GM12875 (cell line): ENCODE measurements around the gene BCLAF1.

ENCODE experiments used
- H3K4me3 ChIP-seq: one replicate; pipeline ENCODE4 v1.5.1; 2011; ENCODE audit warnings: low read depth, low read length, control low read depth
- TF ChIP-seq, protein P1 (sequence below): IDR thresholded peaks from 2 replicates; pipeline ENCODE4 v1.5.1; 2011; ENCODE audit warnings: low read depth, mild to moderate bottlenecking, control low read depth, inconsistent platforms, low read length, moderate library complexity, borderline replicate concordance; ENCODE audit not compliant: insufficient read depth

Gene BCLAF1

DNA sequence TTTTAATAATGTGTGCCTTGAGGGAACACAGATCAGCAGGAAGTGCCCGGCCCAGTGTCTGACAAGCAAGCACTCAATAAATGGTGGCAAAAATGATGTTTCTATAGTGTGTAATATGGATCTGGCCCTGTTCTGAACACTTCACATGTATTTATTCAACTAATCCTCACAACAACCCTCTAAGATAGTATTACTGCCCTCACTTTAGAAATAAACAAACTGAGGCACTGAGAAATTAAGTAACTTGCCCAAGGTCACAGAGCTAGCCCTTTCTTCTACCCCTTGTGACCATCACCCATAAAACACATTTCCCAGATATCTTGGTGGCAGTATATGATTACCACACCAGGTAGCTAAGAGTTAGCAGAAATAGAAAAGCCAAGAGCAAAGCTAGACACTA, 26.7 kb downstream of the BCLAF1 start:
- TF ChIP-seq, protein P1, sequence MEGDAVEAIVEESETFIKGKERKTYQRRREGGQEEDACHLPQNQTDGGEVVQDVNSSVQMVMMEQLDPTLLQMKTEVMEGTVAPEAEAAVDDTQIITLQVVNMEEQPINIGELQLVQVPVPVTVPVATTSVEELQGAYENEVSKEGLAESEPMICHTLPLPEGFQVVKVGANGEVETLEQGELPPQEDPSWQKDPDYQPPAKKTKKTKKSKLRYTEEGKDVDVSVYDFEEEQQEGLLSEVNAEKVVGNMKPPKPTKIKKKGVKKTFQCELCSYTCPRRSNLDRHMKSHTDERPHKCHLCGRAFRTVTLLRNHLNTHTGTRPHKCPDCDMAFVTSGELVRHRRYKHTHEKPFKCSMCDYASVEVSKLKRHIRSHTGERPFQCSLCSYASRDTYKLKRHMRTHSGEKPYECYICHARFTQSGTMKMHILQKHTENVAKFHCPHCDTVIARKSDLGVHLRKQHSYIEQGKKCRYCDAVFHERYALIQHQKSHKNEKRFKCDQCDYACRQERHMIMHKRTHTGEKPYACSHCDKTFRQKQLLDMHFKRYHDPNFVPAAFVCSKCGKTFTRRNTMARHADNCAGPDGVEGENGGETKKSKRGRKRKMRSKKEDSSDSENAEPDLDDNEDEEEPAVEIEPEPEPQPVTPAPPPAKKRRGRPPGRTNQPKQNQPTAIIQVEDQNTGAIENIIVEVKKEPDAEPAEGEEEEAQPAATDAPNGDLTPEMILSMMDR: no peak
- H3K4me3 ChIP-seq: no peak overlapping the region

DNA sequence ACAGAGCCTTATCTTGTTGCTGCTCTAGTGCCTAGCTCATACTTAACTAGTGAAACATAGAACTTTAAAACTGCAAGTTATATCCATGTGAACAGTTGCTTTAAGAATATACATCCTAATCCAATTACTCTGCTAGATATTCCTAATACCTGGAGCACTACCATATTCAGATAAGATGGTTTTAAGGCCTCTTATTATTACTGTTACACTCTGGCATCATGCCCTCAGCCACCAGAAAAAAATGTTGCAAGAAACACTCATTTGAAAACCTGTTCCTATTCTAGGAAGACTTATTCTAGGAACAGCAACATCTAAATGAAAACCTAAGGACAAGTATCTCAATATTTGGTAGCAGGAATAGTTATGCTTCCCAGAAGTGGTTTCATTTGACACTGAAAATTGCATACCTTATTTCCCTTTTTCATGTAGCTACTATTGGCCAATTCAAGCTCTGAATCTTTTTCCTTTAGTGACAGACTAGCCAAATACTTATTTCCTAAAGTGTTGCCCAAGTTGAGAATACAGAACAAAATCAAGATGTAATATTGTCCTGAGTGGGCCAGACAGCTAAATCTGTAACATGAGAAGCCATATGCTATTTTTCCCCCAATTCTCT, 34.7 kb downstream of the BCLAF1 start:
- no peak overlapping the region for H3K4me3 ChIP-seq
- TF ChIP-seq, protein P1: no peak

DNA sequence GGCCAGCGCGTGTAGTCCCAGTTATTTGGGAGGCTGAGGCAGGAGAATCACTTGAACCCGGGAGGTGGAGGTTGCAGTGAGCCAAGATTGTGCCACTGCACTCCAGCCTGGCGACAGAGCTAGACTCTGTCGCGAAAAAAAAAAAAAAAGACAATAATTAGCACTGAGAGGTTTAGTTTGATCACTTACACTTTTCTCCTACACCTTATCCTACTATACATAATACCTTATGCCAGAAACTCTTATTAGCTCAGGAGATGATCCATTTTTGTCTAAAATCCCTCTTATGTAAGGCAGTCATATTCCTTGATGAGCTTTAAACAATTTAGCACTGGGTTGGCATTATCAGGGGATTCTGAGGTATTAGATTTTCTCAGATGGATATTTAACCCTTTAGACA, 35.9 kb downstream of the BCLAF1 start:
- no peak overlapping the region for H3K4me3 ChIP-seq
- TF ChIP-seq, protein P1: no peak

DNA sequence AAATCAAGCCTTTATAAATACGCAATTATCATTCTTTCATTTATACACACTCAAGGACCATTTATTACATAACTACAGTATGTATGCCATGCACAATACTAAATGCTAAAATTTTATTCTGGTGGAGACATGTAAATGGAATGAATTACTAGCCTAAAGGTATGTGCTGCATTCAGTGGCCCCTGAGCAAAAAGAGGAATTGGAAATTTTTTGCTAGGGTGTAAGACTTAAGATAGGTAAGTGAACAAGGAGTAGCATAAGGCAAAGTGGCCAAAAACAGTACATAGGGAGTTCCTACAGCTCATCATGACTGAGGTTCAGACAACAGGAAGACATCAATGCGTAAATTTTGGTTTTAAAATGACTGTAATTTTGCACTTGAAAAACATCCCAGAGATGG, 37.2 kb downstream of the BCLAF1 start:
- TF ChIP-seq, protein P1: no peak
- no peak overlapping the region for H3K4me3 ChIP-seq

DNA sequence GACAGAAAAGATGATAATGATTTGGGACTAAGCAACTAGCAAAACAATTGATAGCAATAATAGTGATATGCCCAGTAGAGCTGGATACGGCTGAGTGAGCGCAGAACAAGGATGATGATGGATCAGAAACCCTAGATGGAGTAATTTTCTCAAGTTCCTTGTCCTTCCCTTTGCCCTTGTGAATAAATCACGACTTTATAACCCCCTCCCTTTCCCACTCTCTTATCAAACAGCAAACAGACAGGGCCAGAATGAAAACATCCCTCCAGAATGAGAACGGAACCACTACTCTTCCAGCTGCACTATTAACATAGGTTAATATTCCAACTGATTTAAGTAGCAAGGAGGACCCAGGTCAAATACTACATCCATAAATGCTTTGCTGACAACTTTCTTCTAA, 38.3 kb downstream of the BCLAF1 start:
- H3K4me3 ChIP-seq: no peak overlapping the region
- TF ChIP-seq, protein P1: no peak

- TF ChIP-seq, protein P1: no peak
- peak overlapping the region; percentile 47 for H3K4me3 ChIP-seq
Measured at GRCh38 chr6:136250686-136251008, 39.0 kb downstream of the BCLAF1 start.

DNA sequence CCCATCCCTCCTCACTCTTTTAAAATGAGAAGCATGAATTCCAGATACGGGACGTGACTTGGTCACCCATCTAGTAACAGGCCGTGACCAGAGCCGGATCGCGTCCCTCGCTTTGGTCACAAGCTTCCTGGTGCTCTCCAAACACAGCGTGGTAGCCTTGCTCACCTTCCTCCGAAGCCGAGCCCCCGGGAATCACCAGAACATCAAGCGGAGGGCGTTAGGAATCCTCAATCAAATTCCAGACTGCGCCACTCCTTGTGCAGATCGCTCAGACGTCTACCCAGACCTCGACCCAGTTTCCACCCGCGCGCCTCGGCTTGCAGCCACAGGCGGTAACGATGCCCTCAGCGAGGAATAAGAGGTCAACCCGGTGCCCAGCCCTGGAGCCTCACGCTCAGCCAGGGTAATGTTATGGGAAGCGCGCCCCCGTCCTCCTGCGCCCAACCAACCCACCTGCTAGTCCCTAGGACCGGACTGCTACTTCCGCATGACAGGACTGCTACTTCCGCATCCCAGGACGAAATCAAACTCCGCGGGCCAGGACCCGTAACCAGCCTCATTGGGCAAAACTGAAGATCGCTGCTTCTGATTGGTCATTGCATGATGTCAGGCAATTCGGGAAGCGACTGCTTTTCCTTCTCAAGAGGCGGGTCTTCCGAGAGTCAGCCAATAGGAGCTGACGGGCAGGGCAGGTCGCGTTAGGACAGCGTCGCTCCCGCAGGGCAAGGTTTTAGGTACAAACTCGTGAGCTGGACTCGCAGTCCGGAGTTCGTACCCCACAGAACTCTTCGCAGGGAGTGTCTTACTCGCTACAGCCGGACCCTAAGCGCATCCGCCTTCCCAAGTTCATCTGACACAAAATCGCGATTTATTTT, 39.6 kb downstream of the BCLAF1 start, which contains the start of gene MTFR2:
Gene MTFR2 (minus strand): TSS at position 501 of the 875 bp plus-strand sequence. CDS start 1,212 bp downstream, outside the sequence.
- H3K4me3 ChIP-seq: peak within 1 kb of the TSS; percentile 69
- TF ChIP-seq, protein P1: no peak
